Measurements from ENCODE around the gene PGD. TPM values are rescaled to one million over a fixed set of nuclear protein-coding genes. Genes with fewer than 3 reads are reported as not detected.

Gene PGD
- total RNA-seq, 2 donors from 2014 or later, result 115 to 124 TPM

DNA sequence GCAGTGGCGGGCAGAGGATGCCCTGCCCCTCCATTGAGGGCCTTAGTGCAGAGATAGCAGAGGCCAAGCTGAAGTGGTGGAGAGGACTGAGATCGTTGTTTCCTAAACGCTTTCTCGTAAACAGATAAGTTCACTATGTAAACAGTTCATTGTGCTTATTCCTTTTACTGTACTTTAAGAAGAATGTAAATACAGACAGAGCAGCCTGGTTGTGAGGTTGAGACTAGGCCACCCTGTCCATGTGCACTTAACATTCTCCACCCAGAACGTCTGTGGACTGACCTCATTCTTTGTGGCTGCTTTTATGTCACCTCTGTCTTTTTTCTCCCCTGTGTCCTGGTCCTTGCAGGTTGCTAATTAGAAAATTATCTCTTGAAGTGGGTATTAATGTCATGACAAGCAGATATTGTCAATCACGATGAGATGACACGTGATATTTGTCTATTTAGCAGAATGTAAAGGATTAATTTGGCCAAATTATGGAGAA, 39.9 kb downstream of the PGD start:
- TF ChIP-seq, protein P1, sequence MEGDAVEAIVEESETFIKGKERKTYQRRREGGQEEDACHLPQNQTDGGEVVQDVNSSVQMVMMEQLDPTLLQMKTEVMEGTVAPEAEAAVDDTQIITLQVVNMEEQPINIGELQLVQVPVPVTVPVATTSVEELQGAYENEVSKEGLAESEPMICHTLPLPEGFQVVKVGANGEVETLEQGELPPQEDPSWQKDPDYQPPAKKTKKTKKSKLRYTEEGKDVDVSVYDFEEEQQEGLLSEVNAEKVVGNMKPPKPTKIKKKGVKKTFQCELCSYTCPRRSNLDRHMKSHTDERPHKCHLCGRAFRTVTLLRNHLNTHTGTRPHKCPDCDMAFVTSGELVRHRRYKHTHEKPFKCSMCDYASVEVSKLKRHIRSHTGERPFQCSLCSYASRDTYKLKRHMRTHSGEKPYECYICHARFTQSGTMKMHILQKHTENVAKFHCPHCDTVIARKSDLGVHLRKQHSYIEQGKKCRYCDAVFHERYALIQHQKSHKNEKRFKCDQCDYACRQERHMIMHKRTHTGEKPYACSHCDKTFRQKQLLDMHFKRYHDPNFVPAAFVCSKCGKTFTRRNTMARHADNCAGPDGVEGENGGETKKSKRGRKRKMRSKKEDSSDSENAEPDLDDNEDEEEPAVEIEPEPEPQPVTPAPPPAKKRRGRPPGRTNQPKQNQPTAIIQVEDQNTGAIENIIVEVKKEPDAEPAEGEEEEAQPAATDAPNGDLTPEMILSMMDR (IDR thresholded peaks at IDR 0.05), result no peak
- no peaks in the 10 kb centered on the region for H3K4me1 ChIP-seq
- no peak for DNase-seq
- intact Hi-C loops (cut with DNase I), result no loop called here
- H3K4me3 ChIP-seq, result no peak overlapping the region
- no peaks in the 10 kb centered on the region for H3K9me3 ChIP-seq
- no peak overlapping the region for H3K9ac ChIP-seq (ENCODE audit: low read depth in 2 of 2, low read length in 2 of 2)
- no peaks in the 10 kb centered on the region for H3K27me3 ChIP-seq
- no peaks in the 10 kb centered on the region for H3K36me3 ChIP-seq
- H3K27ac ChIP-seq, result no peak overlapping the region

- TF ChIP-seq, protein P1 (IDR thresholded peaks at IDR 0.05), result no peak
- no peak for DNase-seq
Observed at GRCh38 chr1:10440305-10440704, 41.4 kb downstream of the PGD start.

GRCh38 chr1:10440794-10441193, 41.9 kb downstream of the PGD start:
- Histone ChIP-seq H3K27me3 (no peaks in the 10 kb centered on the region), H3K27ac (no peak overlapping the region), H3K4me1 (no peaks in the 10 kb centered on the region), H3K4me3 (no peak overlapping the region), H3K9ac (ENCODE audit: low read depth in 2 of 2, low read length in 2 of 2) (no peak overlapping the region), H3K36me3 (no peaks in the 10 kb centered on the region), H3K9me3 (no peaks in the 10 kb centered on the region)
- intact Hi-C loops (cut with DNase I), result no loop called here
- no peak for DNase-seq
- TF ChIP-seq, protein P1 (IDR thresholded peaks at IDR 0.05), result no peak

More at GRCh38 chr1:10440305-10440704, 41.4 kb downstream of the PGD start:
- Histone ChIP-seq H3K4me1 (no peaks in the 10 kb centered on the region), H3K27me3 (no peaks in the 10 kb centered on the region), H3K9ac (ENCODE audit: low read depth in 2 of 2, low read length in 2 of 2) (no peak overlapping the region), H3K4me3 (no peak overlapping the region), H3K9me3 (no peaks in the 10 kb centered on the region), H3K36me3 (no peaks in the 10 kb centered on the region), H3K27ac (no peak overlapping the region)
- intact Hi-C loops (cut with DNase I), result no loop called here

DNA sequence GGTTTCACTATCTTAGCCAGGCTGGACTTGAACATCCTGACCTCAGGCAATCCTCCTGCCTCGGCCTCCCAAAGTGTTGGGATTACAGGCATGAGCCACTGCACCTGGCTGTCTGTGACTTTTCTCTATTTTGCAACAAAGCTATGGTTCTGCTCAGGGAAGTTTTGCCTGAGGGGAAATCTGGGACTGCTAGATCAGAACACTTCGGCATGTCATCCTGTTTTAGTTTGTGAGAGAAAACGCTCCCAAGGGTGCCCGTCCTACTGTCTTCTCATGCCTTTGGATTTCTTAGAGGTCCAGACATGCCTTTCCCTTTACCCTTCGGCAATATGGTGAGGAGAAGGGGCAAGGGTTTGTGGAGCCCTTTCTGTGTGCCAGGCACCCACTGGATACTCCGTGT, 45.4 kb downstream of the PGD start:
- H3K27me3 ChIP-seq, result no peaks in the 10 kb centered on the region
- intact Hi-C loops (cut with DNase I), result no loop called here
- H3K4me3 ChIP-seq, result no peak overlapping the region
- H3K27ac ChIP-seq, result no peak overlapping the region
- H3K4me1 ChIP-seq, result no peaks in the 10 kb centered on the region
- H3K9me3 ChIP-seq, result no peaks in the 10 kb centered on the region
- TF ChIP-seq, protein P1 (IDR thresholded peaks at IDR 0.05), result no peak
- no peaks in the 10 kb centered on the region for H3K36me3 ChIP-seq
- no peak overlapping the region for H3K9ac ChIP-seq (ENCODE audit: low read depth in 2 of 2, low read length in 2 of 2)
- no peak for DNase-seq

- TF ChIP-seq, protein P1 (IDR thresholded peaks at IDR 0.05), result no peak
- H3K9ac ChIP-seq (ENCODE audit: low read depth in 2 of 2, low read length in 2 of 2), result no peak overlapping the region
- no peak for DNase-seq
- intact Hi-C loops (cut with DNase I), result no loop called here
- no peak overlapping the region for H3K4me3 ChIP-seq
- no peak overlapping the region for H3K27ac ChIP-seq
- H3K4me1 ChIP-seq, result no peaks in the 10 kb centered on the region
- H3K36me3 ChIP-seq, result no peaks in the 10 kb centered on the region
- H3K9me3 ChIP-seq, result no peaks in the 10 kb centered on the region
- no peaks in the 10 kb centered on the region for H3K27me3 ChIP-seq
Observed at GRCh38 chr1:10444795-10445397, 46.0 kb downstream of the PGD start.
